Esophagus squamous epithelium (tissue), 5 donors: ENCODE data around the gene PLCB1. TPM values are rescaled to one million over a fixed set of nuclear protein-coding genes. Genes with fewer than 3 reads are reported as not detected.

Source experiments
- DNase-seq: peaks from one replicate; lab custom pipeline; 2025; lab: John Stamatoyannopoulos, UW
- H3K27ac ChIP-seq, 4 donors: fragments of 200-600 bp; sonication (generic); one replicate each; pipeline ENCODE4 v1.5.1; 2016 to 2019; ENCODE audit warnings: mild to moderate bottlenecking in 1 of 4
- H3K27me3 ChIP-seq, 4 donors: fragments of 200-600 bp; sonication (generic); 1 replicate in 3 of 4; 2 replicates in 1 of 4; pipeline versions ENCODE4 v1.5.1 to v1.6.0; 2017 to 2021; ENCODE audit warnings: antibody characterized with exemption in 1 of 4
- H3K36me3 ChIP-seq, 3 donors: fragments of 200-600 bp; sonication (generic); one replicate each; pipeline ENCODE4 v1.5.1; 2016 to 2019
- H3K4me1 ChIP-seq, 3 donors: fragments of 200-600 bp; sonication (generic); one replicate each; pipeline ENCODE4 v1.5.1; 2017 to 2019
- H3K4me3 ChIP-seq, 4 donors: fragments of 200-600 bp; sonication (generic); 1 replicate in 3 of 4; 2 replicates in 1 of 4; pipeline ENCODE4 v1.5.1; 2016 to 2019; ENCODE audit warnings: mild to moderate bottlenecking in 2 of 4, moderate library complexity in 1 of 4
- H3K9me3 ChIP-seq, 3 donors: fragments of 200-600 bp; sonication (generic); one replicate each; pipeline ENCODE4 v1.5.1; 2016 to 2019
- POLR2A ChIP-seq, 4 donors: fragments of 450-650 bp; IDR thresholded peaks; one replicate each; pipeline ENCODE4 v1.6.1; 2017; ENCODE audit warnings: antibody characterized with exemption in 4 of 4, mild to moderate bottlenecking in 4 of 4, moderate library complexity in 3 of 4
- WGBS, 2 donors: methylation state at CpG; one replicate each; pipeline ENCODE4 v1.1.5; 2018; 5-methylcytosine and 5-hydroxymethylcytosine counted together
- intact Hi-C: fragments of 100-400 bp; cut with DNase I; formaldehyde crosslinking; loops from one replicate; pipeline ENCODE4 v1.15.0; 2022
- total RNA-seq, 4 donors: library from RNA; depleted of rRNA; stranded (reverse); fragments of >200 nt; gene quantifications; one replicate each; pipeline ENCODE4 v1.1.0, GENCODE V29; 2016
- TF ChIP-seq, protein P1 (sequence below), 6 experiments: fragments of 450-650 bp in 4 of 6; fragments of 200-600 bp in 2 of 6; sonication (generic) in 2 of 6; IDR thresholded peaks; one replicate each; pipeline ENCODE4 v1.5.1; 2016 to 2019; ENCODE audit warnings: antibody characterized with exemption in 6 of 6, mild to moderate bottlenecking in 4 of 6, moderate library complexity in 4 of 6
- donor health status: DM: yes; HTN: yes; CAD: no.

PLCB1 gene
- total RNA-seq, 4 donors from 2014 or later: 1.9 to 20.4 (median 5.0) TPM

DNA sequence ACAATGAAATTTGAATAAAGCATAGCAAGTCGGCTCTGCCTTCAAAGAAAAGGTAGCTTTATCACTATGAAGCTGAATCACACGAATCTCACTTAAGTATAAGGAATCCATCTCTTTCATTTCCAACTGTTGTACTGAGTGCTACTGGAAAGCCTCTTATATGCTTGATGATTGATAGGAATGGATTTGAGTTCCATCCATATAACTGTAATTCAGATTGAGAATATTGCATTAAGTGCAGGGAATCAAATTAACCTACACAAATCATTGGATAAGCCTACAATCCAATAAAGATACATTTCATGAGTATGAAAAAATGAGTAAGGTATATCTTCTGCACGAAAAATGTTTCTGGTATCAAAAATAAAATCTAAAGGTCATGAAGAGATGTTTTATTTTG lies 492.0 kb downstream of the PLCB1 start:
- intact Hi-C loops: no loop called here
- no peak for TF ChIP-seq POLR2A (IDR thresholded peaks at IDR 0.05)
- TF ChIP-seq, protein P1, sequence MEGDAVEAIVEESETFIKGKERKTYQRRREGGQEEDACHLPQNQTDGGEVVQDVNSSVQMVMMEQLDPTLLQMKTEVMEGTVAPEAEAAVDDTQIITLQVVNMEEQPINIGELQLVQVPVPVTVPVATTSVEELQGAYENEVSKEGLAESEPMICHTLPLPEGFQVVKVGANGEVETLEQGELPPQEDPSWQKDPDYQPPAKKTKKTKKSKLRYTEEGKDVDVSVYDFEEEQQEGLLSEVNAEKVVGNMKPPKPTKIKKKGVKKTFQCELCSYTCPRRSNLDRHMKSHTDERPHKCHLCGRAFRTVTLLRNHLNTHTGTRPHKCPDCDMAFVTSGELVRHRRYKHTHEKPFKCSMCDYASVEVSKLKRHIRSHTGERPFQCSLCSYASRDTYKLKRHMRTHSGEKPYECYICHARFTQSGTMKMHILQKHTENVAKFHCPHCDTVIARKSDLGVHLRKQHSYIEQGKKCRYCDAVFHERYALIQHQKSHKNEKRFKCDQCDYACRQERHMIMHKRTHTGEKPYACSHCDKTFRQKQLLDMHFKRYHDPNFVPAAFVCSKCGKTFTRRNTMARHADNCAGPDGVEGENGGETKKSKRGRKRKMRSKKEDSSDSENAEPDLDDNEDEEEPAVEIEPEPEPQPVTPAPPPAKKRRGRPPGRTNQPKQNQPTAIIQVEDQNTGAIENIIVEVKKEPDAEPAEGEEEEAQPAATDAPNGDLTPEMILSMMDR (IDR thresholded peaks at IDR 0.05): no peak
- no peaks in the 10 kb centered on the region for H3K9me3 ChIP-seq
- no peak for DNase-seq
- no peaks in the 10 kb centered on the region for H3K27me3 ChIP-seq
- H3K36me3 ChIP-seq: no peaks in the 10 kb centered on the region
- H3K27ac ChIP-seq: no peak overlapping the region
- 69 to 71% methylated on average over 3 of the region's 3 CpGs for WGBS, 2 donors
- peaks cover 0 to 9% (median 0%) of the 10 kb centered on the region in 3 donors for H3K4me1 ChIP-seq
- H3K4me3 ChIP-seq: no peak overlapping the region

DNA sequence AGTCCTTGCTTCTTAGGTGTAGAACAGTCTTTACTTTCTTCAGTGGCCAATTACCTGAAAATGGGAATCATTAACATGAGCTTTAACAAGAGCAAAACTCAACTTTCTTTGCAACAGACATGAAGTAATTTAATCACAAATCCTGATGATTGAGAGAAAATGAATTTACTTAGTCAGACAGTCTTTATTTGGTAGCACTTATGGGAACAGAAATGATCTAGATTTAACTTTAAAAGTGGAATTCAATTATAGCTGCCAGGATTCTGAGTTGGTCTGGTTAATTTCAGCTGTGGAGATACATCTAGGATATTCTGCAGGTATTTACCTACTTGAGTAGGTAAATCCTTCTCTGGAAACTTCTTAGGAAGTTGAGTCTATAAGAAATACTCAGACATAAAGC lies 492.6 kb downstream of the PLCB1 start:
- TF ChIP-seq, protein P1 (IDR thresholded peaks at IDR 0.05): no peak
- Histone ChIP-seq H3K36me3 (no peaks in the 10 kb centered on the region), H3K27ac (no peak overlapping the region), H3K4me1 (peaks cover 0 to 9% (median 0%) of the 10 kb centered on the region in 3 donors), H3K4me3 (no peak overlapping the region), H3K27me3 (no peaks in the 10 kb centered on the region), H3K9me3 (no peaks in the 10 kb centered on the region)
- DNase-seq: no peak
- intact Hi-C loops: no loop called here

DNA sequence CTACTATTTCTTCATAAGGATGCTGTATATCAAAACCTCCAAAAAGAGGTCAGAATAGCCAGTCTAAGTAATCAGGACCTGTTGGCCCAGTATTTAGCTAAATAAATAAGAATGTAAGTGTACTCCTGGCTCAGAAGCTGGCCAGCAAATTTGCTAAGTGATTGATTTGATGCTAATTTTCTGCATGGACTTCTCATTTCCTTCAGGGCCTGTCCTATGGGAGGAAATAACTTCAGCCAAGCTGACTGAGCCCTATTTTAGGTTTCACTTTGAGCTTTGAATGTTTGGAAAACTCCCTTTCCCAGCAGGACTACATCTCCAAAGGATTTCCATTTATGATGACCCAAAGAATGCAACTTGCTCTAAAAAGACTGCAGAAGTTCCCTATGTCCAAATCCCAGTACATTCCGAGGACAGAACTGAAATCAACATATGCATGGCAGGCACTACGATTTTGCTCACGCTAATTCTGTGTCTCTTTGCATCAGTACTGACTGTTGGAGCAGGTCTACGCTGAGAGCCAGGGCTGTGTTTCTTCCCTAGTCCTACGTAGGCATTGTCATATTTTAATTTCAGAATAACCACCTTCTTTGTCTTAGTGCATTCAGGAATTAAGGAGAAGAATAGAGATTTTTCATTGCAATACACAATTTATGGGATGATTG lies 495.4 kb downstream of the PLCB1 start:
- WGBS, 2 donors: 50 to 53% methylated on average over 5 of the region's 5 CpGs
- Histone ChIP-seq H3K36me3 (no peaks in the 10 kb centered on the region), H3K9me3 (no peaks in the 10 kb centered on the region), H3K27ac (peak overlapping the region in 3 of 4 donors; percentile 17 to 43 (median 38)), H3K4me1 (peaks cover 0 to 9% (median 0%) of the 10 kb centered on the region in 3 donors), H3K27me3 (no peaks in the 10 kb centered on the region), H3K4me3 (peak overlapping the region in 2 of 4 donors; percentile 20 to 50)
- intact Hi-C loops: no loop called here
- no peak for DNase-seq
- TF ChIP-seq, protein P1 (IDR thresholded peaks at IDR 0.05): no peak
- TF ChIP-seq POLR2A (IDR thresholded peaks at IDR 0.05): no peak

DNA sequence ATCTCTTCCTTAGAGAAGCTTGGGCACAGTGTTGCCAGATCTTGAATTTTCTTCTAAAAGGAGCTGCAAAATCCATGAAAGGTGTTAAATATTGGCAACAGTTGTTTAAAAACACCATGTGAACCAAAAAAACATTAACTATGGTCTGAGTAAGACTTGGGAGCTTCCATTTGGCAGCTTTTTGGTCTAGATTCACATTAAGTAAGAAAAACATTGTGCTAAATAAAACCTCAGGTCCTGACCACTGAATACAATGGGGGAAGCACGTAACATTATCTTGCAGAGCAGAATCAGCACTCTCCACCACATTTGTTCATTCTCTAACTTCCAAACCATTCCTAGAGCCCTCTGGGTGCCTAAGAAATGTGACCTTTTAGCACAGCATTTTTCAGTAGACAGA lies 499.2 kb downstream of the PLCB1 start:
- Histone ChIP-seq H3K36me3 (no peaks in the 10 kb centered on the region), H3K9me3 (no peaks in the 10 kb centered on the region), H3K4me1 (peaks cover 0 to 9% (median 0%) of the 10 kb centered on the region in 3 donors), H3K4me3 (no peak overlapping the region), H3K27me3 (no peaks in the 10 kb centered on the region), H3K27ac (no peak overlapping the region)
- 59 to 87% methylated on average over 1 of the region's 1 CpG for WGBS, 2 donors
- no peak for DNase-seq
- intact Hi-C loops: no loop called here
- TF ChIP-seq, protein P1 (IDR thresholded peaks at IDR 0.05): no peak
- TF ChIP-seq POLR2A (IDR thresholded peaks at IDR 0.05): no peak

DNA sequence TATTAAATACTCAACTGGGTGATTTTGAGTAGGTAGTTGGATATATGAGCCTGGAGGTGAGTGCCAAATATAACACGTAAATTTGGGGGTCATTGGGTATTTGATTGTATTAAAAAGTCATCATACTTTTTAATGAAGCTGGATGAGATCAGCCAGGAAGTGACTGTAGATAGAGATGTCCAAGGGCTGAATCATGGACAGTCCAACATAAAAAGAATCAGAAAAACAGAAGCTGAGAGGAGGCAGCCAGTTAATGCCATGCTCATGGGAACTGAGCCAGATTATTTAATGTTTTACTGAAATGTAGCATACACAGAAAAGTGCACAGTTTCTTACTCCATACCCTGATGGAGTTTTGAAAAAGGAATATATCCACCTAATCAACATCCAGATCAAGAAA lies 501.3 kb downstream of the PLCB1 start:
- Histone ChIP-seq H3K27ac (no peak overlapping the region), H3K4me3 (no peak overlapping the region), H3K4me1 (no peaks in the 10 kb centered on the region), H3K27me3 (no peaks in the 10 kb centered on the region), H3K36me3 (no peaks in the 10 kb centered on the region), H3K9me3 (no peaks in the 10 kb centered on the region)
- WGBS, 2 donors: 46 to 61% methylated on average over 1 of the region's 1 CpG
- no peak for DNase-seq
- intact Hi-C loops: no loop called here
- TF ChIP-seq, protein P1 (IDR thresholded peaks at IDR 0.05): no peak
- no peak for TF ChIP-seq POLR2A (IDR thresholded peaks at IDR 0.05)
